ENCODE results near the gene MRPL27. TPM values are rescaled to one million over a fixed set of nuclear protein-coding genes. Genes with fewer than 3 reads are reported as not detected.

MRPL27 gene
- total RNA-seq, 1 experiment from 2014 or later = 66.7 TPM

DNA sequence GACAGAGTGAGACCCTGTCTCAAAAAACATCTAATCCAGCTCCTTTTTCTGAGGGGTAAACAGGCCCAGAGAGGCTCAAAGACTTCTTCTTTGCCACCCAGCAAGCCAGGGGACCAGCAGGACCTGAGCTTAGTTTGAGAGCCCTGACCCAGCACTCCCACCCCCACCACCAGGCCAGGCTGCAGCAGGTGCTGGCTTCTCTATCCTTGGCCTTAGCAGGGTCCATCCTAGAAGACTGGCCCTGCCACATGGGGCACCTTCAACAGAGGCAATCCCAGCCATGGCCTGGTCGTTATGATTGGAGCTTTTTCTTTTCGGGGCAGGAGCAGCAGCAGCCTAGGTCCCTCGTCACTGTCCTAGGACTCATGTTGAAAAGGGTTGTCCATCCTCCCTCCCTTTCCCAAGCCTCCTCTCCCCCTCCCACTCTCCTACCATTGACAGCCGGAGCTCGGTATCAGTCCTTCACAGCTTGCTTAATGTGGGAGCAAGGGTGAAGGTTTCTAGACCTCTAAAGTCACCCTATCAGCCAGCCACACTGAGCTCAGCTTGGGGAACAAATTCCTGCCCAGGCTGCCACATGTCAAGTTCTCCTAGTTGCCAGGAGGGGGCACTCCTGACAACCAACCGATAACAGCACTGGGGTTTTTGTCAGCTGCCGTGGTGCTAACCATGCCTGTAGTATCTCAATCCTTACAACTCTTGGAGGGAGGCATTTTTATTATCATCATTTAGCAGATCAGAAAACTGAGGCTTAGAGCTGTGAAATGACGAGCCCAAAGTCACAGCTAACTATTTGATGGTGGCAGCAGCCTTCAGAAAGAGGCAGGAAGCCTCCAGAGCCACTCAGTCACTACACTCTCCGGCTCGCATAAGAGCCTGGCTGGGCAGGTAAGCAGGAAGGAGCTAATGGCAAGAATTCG lies 11.2 kb downstream of the MRPL27 start:
- peak; percentile 55 for DNase-seq (ENCODE audit: extremely low read depth, low read depth)

DNA sequence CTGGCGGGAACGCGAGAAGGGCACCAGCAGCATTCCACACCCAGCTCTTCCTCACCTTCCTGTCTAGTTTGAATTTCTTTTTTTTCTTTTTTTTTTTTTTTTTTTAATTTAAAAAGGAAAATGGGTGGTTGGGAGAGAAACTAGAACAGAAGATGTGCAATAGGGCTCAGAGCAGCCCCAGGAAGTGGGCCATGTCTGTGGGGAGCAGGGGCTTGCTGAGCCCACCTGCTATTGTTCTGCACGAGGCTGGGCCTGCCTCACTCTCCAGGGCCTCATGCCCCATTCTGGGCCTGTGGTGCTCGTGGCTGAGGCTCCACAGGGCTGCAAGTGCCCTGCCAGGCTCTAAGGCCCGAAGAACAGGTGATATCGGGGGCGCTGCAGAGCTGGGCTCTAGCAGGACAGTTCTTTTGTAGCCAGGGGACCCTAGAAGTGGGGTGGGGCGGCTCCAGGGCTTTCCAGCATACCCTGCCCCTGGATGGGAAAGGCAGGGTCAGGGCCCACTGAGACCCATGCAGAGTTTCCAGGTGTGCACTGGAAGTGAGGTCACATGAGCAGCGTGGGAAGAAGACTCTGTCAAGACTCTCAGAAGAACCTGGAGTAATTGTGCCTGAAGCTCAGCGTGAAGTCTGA lies 12.4 kb downstream of the MRPL27 start:
- no peak for DNase-seq (ENCODE audit: extremely low read depth, low read depth)

- DNase-seq (ENCODE audit: extremely low read depth, low read depth) = no peak
Observed at GRCh38 chr17:50359998-50360461, 13.0 kb downstream of the MRPL27 start.

DNA sequence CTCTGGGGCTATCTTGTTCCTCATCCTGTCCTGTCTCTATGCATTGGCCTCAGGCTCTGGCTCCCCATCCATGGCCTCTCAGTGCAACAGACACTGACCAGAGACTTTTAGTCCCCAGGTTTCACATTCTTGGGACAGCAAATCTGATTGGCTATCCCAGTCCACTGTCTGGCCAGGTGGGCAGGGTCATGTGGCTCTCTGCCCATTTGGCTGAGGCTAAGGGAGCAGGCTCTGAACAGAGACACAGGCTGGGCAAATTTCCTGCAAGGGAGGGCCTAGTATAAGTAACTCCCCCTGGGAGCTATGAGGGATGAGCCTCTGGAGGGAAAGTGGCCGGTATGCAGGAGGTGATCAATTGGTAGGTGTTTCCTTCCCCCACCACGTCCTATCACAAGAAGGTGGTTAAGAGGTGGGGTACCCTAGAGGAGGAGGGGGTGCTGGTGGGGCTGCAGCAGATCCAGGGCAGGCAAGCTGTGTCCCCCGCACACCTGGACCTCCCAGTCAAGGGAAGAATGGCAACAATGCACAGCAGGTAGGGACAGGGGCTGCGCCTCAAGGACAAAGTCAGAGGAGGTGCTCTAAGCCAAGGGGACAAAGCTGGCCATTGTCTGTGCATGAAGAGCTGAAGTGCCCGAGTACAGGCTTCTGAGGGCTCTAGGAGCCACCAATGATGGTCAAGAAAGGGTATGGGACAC lies 13.8 kb downstream of the MRPL27 start:
- DNase-seq (ENCODE audit: extremely low read depth, low read depth) = no peak

DNA sequence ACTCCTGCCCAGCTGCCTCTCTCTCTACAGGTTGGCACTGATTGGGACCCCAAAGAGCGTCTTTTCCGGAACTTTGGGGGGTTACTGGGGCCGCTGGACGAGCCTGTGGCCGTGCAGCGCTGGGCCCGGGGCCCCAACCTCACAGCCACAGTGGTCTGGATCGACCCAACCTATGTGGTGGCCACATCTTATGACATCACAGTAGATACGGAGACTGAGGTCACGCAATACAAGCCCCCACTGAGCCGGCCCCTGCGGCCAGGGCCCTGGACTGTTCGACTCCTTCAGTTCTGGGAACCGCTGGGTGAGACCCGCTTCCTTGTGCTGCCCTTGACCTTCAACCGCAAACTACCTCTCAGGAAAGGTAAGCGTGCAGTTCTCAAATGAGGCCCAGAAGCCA lies 14.8 kb downstream of the MRPL27 start:
- no peak for DNase-seq (ENCODE audit: extremely low read depth, low read depth)

DNA sequence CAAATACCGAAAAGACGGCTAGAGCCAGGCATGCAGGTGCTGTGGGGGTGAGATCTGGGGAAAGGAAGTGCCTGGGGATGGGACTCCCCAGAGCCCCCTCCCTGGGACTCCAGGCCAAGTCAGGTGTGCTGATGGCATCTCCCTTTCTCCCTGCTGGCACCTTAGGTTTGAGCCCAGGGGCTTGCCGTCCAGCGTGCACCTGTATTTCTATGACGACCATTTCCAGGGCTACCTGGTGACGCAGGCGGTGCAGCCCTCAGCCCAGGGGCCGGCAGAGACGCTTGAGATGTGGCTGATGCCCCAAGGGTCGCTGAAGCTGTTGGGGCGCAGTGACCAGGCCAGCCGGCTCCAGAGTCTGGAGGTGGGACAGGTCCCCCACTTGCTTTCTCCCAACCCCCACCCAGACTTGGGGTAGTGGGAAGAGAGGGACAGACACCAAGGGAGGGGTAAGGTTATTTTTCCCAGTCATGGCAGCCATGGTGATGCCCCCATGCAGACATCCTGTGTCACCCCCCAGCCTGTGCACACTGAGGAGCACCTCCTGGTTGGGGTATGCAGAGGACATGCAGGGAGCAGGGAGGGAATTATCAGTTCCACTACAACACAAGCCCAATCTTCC lies 16.0 kb downstream of the MRPL27 start:
- no peak for DNase-seq (ENCODE audit: extremely low read depth, low read depth)

DNA sequence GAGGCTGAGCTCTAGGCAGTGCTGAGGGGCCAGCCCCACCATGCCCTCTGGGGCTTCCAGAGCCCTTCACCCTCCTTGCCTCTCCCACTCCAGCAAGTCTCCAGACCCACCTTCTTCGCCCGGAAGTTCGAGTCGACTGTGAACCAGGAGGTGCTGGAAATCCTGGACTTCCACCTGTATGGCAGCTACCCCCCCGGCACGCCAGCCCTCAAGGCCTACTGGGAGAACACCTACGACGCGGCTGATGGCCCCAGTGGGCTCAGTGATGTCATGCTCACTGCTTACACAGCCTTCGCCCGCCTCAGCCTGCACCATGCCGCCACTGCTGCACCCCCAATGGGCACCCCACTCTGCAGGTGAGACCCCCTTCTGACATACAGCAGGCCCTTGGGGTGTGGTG lies 16.6 kb downstream of the MRPL27 start:
- DNase-seq (ENCODE audit: extremely low read depth, low read depth) = no peak

- DNase-seq (ENCODE audit: extremely low read depth, low read depth) = no peak
Observed at GRCh38 chr17:50355701-50356341, 17.2 kb downstream of the MRPL27 start.

- no peak for DNase-seq (ENCODE audit: extremely low read depth, low read depth)
Observed at GRCh38 chr17:50355336-50355700, 17.7 kb downstream of the MRPL27 start.

- DNase-seq (ENCODE audit: extremely low read depth, low read depth) = no peak
Observed at GRCh38 chr17:50354776-50355175, 18.2 kb downstream of the MRPL27 start.

DNA sequence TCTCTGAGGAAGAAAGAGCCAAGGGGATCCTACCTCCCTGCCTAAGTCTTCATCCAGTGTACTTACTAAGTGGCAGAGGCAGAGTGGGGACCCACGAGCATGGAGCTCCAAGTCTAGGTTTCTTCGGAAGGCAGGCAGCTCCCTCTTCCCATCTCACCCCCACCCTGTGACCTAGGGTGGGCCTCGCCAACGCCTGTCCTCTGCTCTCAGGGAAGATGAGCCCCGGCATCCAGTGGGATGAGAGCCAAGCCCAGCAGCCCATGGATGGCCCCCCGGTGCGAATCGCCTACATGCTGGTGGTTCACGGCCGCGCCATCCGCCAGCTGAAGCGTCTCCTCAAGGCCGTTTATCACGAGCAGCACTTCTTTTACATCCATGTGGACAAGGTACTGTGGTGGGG lies 18.8 kb downstream of the MRPL27 start:
- DNase-seq (ENCODE audit: extremely low read depth, low read depth) = no peak

DNA sequence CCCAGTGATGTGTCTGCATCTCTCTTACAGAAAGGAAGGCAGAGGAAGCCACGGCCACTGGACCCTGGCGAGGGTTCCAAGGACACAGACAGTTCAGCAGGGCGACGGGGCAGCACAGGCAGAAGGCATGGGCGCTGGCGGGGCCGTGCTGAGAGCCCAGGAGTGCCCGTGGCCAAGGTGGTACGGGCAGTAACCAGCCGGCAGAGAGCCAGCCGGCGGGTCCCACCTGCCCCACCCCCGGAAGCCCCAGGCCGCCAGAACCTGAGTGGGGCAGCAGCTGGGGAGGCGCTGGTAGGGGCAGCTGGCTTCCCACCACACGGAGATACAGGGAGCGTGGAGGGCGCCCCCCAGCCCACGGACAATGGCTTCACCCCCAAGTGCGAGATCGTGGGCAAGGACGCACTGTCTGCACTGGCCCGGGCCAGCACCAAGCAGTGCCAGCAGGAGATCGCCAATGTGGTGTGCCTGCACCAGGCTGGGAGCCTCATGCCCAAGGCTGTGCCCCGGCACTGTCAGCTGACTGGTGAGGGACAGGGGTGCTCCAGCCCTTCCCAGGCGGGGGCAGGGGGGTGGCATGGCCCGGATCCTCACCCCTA lies 19.3 kb downstream of the MRPL27 start:
- no peak for DNase-seq (ENCODE audit: extremely low read depth, low read depth)

- DNase-seq (ENCODE audit: extremely low read depth, low read depth) = no peak
Observed at GRCh38 chr17:50352693-50353599, 20.0 kb downstream of the MRPL27 start.

GRCh38 chr17:50352072-50352692 lies 20.8 kb downstream of the MRPL27 start:
- no peak for DNase-seq (ENCODE audit: extremely low read depth, low read depth)

GRCh38 chr17:50350733-50351132 lies 22.3 kb downstream of the MRPL27 start:
- no peak for DNase-seq (ENCODE audit: extremely low read depth, low read depth)

DNA sequence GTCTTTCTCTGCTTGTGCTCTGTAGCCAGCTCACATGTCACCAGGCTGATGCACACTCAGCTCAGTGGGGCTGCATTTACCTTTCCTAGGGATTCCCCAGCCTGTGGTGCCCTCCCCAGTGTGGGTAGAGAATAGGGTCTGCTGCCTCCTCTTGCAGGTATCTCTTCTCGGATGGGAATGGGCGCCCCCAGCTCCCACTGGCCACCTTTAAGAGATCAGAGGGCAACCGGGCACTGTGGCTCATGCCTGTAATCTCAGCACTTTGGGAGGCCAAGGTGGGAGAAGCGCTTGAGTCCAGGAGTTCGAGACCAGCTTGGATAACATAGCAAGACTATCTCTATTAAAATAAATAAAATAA lies 23.8 kb downstream of the MRPL27 start:
- no peak for DNase-seq (ENCODE audit: extremely low read depth, low read depth)

GRCh38 chr17:50348522-50349242 lies 24.3 kb downstream of the MRPL27 start:
- DNase-seq (ENCODE audit: extremely low read depth, low read depth) = no peak

- no peak for DNase-seq (ENCODE audit: extremely low read depth, low read depth)
Observed at GRCh38 chr17:50347894-50348291, 25.1 kb downstream of the MRPL27 start.
